Stimulated activated CD4-positive, alpha-beta T cell treated with anti-CD3 and anti-CD28 coated beads, Interleukin-2, amount 100 ng/mL, for 4 hours (primary cell): Measurements from ENCODE around the gene TMEM123.

Experiments used
- DNase-seq: peaks from one replicate; pipeline ENCODE4 v3.0.0-alpha.2; 2020; ENCODE audit warnings: low read depth

TMEM123 gene, protein sequence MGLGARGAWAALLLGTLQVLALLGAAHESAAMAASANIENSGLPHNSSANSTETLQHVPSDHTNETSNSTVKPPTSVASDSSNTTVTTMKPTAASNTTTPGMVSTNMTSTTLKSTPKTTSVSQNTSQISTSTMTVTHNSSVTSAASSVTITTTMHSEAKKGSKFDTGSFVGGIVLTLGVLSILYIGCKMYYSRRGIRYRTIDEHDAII

GRCh38 chr11:102452461-102453301 is at the start of gene TMEM123:
Gene TMEM123, minus strand, starts transcription at chr11:102452765. Its CDS starts 142 bp downstream, at chr11:102452623.
- peak; percentile 79 for DNase-seq

GRCh38 chr11:102500829-102501228 is 48.3 kb upstream of the TMEM123 start:
- DNase-seq, result no peak

DNA sequence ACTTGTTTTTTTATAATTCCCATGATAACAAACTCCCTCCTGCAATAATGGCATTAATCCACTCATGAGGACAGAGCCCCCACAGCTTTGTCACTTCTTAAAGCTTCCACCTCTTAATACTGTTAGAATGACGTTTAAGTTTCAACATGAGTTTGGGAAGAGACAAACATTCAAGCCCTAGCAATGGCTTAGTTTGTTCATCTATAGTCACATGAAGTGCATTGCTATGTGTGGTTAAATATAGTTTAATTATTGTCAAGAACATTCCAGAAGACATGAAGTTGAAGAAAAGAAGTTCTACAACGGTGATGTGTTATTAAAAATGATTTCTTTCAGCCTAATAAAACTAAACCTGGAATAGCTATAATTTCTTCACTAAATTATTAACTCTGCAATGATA is 47.4 kb upstream of the TMEM123 start:
- DNase-seq, result no peak

DNA sequence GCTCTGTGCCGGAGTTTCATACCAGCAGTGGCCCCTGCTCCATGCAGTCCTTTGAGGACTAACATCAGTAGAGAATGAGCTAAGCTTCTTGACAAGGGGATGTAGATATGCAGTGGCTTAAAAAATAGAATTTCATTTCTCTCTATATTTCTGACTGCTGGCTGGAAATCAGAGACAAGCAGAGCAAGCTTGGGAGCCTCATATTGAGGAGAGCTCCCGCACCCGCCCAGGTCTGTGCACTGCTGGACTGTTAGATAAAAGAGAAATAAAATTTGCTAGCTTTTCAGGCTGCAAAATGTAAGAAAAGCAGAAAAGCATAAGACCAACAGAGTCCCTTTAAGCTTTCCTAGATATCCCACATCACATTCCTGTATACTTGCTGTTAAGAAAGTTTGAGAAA is 46.6 kb upstream of the TMEM123 start:
- DNase-seq, result no peak

DNA sequence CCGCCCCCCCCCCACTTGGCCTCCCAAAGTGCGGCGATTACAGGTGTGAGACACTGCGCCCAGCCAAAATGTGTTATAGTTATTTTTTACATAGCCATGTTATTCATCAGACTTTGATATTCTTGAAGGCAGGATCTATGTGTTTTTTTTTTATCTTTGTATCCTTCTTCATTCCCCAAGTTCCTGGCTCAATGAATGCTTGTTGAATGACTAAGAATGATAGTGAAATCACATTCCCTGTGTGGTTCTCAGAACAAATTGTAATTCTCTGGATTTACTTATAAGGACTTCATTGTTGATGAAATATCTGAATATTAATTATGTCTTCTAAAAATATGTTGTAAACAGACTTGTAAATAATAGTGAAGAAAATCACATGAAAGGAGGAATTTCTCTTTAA is 44.5 kb upstream of the TMEM123 start:
- DNase-seq, result no peak

- DNase-seq, result peak; percentile 32
Measured at GRCh38 chr11:102495161-102496042, 42.8 kb upstream of the TMEM123 start.

GRCh38 chr11:102494216-102494615 is 41.7 kb upstream of the TMEM123 start:
- no peak for DNase-seq

DNA sequence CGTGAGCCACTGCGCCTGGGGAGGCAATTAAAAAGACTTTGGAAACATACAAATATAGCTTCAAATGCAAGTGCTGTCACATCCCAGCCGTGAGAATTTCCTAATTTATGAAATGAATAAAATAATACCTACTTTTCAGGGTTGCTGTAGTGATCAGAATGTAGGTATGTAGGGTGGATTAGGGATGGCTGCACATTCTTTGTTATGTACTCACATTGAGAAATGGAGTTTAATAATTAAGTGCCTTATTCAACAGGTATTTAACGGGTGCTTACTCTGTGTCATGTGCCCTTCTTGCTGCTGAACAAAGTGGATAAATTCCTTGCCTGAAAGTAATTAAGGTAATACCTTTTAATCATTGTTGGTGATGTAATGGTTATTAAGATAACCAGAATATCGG is 41.0 kb upstream of the TMEM123 start:
- DNase-seq, result no peak

GRCh38 chr11:102491969-102492368 is 39.4 kb upstream of the TMEM123 start:
- DNase-seq, result no peak

- no peak for DNase-seq
Measured at GRCh38 chr11:102489186-102490145, 36.9 kb upstream of the TMEM123 start.

DNA sequence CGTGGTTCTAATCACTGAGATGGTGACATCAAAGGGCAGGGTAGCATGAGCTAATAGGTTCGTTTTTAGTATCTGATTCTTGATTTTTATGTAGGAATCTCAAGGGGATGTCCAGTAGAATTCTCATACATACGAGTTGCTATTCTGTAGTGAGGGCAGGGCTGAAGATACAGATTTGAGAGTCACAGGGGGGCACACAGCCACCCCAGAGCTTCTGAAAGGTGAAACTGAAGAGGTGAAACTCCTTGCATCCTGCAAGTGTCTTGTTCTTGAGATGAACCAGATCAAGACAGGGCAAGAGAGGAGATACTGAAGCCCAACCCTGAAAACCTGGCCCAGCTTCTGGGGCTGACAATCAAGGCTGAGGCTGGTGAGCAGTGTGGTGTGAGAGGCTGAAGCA is 35.6 kb upstream of the TMEM123 start:
- no peak for DNase-seq

- DNase-seq, result no peak
Measured at GRCh38 chr11:102487214-102487613, 34.6 kb upstream of the TMEM123 start.

- DNase-seq, result no peak
Measured at GRCh38 chr11:102486584-102486983, 34.0 kb upstream of the TMEM123 start.

GRCh38 chr11:102485095-102485722 is 32.6 kb upstream of the TMEM123 start:
- DNase-seq, result no peak

GRCh38 chr11:102482433-102482832 is 29.9 kb upstream of the TMEM123 start:
- no peak for DNase-seq

DNA sequence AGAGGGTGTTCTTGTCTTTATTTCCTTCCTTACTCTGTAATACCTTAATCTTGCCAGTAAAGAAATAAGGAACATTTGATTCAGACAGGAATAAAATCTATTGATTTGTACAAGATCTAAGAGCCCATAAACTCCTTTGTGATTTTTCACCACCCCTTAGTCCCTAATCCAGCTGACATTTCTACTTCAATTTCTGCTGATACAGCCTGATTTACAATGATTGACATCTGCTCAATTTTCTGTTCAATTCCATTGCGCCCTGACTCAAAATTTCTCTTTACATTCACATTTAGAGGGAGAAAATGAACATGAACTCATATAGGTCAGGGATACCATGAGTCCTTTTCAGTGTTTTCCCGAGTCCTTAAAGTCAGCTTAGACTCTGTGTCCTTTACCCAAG is 27.2 kb upstream of the TMEM123 start:
- DNase-seq, result no peak

DNA sequence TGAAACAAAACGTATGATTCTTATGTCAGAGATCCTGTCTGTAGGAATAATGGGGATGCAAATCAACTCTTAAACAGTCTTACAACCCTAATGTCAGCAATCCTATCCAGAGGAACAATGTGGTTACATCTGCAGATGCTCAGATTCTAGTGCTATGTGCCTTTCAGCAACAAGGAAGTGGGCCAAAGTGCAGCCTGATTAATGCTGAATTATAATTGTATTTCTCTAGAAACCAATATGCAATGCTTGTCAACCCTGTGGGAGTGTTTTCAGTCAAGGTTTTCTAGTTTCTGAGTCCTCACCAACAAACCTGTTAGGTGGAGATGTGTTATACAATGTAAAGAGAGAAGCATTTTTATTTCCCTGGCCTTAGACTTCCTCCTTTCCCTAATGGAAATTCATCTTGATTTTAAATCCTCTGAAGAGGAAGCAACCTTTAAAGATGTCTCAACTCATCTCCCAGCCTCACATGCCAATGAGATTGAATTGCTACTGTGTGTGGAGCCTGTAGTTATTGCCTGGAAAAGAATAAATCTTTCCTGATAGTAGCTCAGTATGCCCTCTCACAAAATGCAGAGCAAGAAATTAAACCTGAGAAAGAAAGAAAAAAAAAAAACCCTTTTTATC is 26.2 kb upstream of the TMEM123 start:
- DNase-seq, result no peak

GRCh38 chr11:102476812-102477211 is 24.2 kb upstream of the TMEM123 start:
- DNase-seq, result no peak

- DNase-seq, result no peak
Measured at GRCh38 chr11:102476069-102476468, 23.5 kb upstream of the TMEM123 start.

DNA sequence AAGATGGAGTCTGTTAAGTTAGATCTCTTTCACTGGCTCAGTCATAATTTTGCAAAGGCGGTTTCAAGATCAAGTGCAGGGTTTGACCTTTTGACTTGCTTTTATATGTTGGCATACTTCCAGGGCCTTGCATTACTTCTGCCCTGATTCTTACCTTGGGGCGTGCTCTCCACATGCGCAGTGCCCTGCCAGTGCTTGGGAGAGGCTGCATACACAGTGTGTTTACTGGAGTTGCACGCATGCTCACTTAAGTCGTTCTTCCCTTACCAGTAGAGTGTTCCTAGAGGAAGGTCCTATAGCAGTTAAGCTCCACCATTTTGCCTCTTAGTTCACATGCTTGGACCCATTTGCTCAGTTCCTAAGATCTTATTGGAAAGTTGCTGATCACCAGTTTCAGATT is 21.0 kb upstream of the TMEM123 start:
- no peak for DNase-seq
